Thymus (tissue), 11 donors: ENCODE results near the gene ADAMTS14. TPM values are rescaled to one million over a fixed set of nuclear protein-coding genes. Genes with fewer than 3 reads are reported as not detected.

Experiments used
- DNase-seq, 9 donors: peaks; one replicate each; pipeline ENCODE4 v3.0.0-alpha.2; 2013; ENCODE audit warnings: low spot score in 9 of 9, low read depth in 6 of 9, missing footprints in 1 of 9
- H3K27ac ChIP-seq, 2 donors: one replicate each; pipeline ENCODE4 v1.5.1; 2013; ENCODE audit warnings: control low read depth in 1 of 2, low read depth in 1 of 2, low read length in 1 of 2, mild to moderate bottlenecking in 1 of 2, moderate library complexity in 1 of 2
- H3K27me3 ChIP-seq, 2 donors: one replicate each; pipeline ENCODE4 v1.5.1; 2013; ENCODE audit warnings: low read length in 1 of 2; ENCODE audit not compliant: control insufficient read depth in 2 of 2, insufficient read depth in 1 of 2
- H3K36me3 ChIP-seq, 2 donors: one replicate each; pipeline ENCODE4 v1.5.1; 2013; ENCODE audit warnings: low read length in 1 of 2, mild to moderate bottlenecking in 1 of 2, moderate library complexity in 1 of 2; ENCODE audit not compliant: control insufficient read depth in 2 of 2, insufficient read depth in 2 of 2
- H3K4me1 ChIP-seq, 2 donors: one replicate each; pipeline ENCODE4 v1.5.1; 2013; ENCODE audit warnings: low read length in 2 of 2; ENCODE audit not compliant: control insufficient read depth in 2 of 2, insufficient read depth in 2 of 2
- H3K4me3 ChIP-seq, 2 donors: one replicate each; pipeline ENCODE4 v1.5.1; 2013; ENCODE audit warnings: low read length in 2 of 2, control low read depth in 1 of 2, mild to moderate bottlenecking in 1 of 2
- H3K9me3 ChIP-seq, 2 donors: one replicate each; pipeline ENCODE4 v1.5.1; 2013; ENCODE audit warnings: low read length in 1 of 2, mild to moderate bottlenecking in 1 of 2; ENCODE audit not compliant: control insufficient read depth in 2 of 2, insufficient read depth in 1 of 2
- WGBS: extraction: QIAGEN DNeasy Blood & Tissue Kit; methylation state at CpG from one replicate; pipeline ENCODE4 v1.1.7; 2013; 5-methylcytosine and 5-hydroxymethylcytosine counted together
- polyA plus RNA-seq: library from polyadenylated mRNA; stranded (reverse); fragments of 200-250 nt; gene quantifications from one replicate; pipeline ENCODE4 v1.2.3, GENCODE V29; 2013
- total RNA-seq: library from RNA; stranded (reverse); fragments of 120-200 nt; gene quantifications from one replicate; pipeline ENCODE4 v1.2.4, GENCODE V29; 2013
- donor health status: healthy.

ADAMTS14 gene
- total and polyA plus RNA-seq, 2 donors: 1.2 to 1.8 TPM

DNA sequence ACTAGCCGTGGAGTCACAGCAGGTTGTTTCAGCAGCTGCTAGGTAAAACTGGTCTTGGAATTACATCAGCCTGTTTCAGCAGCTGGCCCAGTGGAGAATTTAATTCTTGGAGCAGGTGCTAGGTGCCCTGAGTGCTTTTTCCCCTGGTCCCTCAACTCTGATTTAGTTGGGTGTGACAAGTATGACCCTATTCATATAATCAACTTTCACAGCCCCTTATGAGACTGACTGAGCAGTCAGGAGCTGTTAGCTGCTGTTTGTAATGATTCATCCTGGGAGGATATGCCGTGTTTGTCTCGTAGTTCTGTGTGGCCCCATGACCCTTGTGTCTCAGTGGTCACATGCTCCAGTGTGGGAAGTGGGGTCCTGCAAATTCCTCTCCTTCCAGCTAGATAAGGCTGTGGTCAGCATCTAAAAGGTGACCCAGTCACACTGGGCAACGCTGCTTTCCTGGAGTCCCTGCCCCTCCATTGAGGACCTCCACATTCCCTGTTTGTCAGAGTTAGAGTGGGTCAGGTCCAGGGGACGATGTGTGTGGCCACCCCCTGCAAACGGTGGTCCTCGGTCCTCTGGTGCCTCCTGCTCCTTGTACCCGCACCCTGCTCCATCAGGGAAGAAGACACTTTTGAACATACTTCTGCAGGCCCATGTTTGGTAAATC is 84.5 kb downstream of the ADAMTS14 start:
- H3K27ac ChIP-seq: no peak overlapping the region
- H3K27me3 ChIP-seq: no peaks in the 10 kb centered on the region
- no peak for DNase-seq
- no peaks in the 10 kb centered on the region for H3K9me3 ChIP-seq
- H3K4me3 ChIP-seq: no peak overlapping the region
- no peaks in the 10 kb centered on the region for H3K4me1 ChIP-seq
- no peaks in the 10 kb centered on the region for H3K36me3 ChIP-seq
- WGBS: 97% methylated on average over 8 of the region's 8 CpGs

DNA sequence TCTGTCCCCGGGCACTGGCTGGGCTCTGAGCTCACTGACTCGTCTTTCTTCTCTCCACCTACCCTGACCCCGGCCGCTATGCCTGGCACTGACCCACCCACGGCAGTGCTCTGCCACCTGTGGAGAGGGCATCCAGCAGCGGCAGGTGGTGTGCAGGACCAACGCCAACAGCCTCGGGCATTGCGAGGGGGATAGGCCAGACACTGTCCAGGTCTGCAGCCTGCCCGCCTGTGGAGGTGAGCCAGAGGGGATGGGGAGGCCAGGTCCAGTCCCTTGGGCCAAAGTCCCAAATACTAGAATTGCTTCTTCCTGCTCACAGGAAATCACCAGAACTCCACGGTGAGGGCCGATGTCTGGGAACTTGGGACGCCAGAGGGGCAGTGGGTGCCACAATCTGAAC is 85.5 kb downstream of the ADAMTS14 start:
- H3K27me3 ChIP-seq: no peaks in the 10 kb centered on the region
- DNase-seq: no peak
- no peaks in the 10 kb centered on the region for H3K36me3 ChIP-seq
- no peaks in the 10 kb centered on the region for H3K4me1 ChIP-seq
- no peak overlapping the region for H3K4me3 ChIP-seq
- H3K27ac ChIP-seq: no peak overlapping the region
- WGBS: 90% methylated on average over 13 of the region's 13 CpGs
- H3K9me3 ChIP-seq: no peaks in the 10 kb centered on the region

DNA sequence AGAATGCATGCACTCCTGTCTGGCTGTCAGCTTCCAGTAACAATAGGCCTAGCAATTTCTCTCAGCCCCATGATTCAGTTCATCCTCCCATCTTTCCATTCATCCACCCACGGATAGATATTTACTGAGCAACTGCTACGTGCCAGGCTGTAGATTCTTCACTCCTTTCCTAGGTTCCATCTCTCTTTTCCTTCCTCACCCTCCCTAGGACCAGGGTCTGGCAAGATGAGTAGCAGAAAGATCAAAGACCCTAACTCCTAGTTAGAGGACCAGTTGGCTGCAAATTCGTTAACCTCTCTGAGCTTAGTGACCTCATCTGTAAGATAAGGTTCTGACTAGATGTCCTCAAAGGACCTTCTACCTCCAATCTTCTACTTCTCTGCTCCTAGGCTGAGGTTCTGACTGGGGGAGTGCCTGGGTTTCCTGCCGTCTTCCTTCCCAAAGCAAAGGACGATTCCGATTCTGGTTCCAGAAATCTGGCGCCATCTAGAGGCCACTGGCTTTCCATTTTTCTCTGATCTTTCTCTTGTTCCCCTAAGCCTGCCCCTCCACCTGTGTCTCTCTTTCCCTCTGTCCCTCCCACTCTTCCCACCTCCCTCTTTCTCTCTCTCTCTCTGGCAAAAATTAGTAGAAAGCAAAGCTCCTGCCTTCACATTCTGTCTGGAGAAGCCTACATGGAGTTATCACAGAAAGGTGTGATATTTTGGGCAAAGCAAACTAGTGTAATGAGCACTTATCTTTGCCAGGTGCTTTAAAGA is 86.6 kb downstream of the ADAMTS14 start:
- WGBS: 30% methylated on average over 7 of the region's 7 CpGs
- Histone ChIP-seq H3K4me1 (no peaks in the 10 kb centered on the region), H3K27ac (no peak overlapping the region), H3K4me3 (no peak overlapping the region), H3K9me3 (no peaks in the 10 kb centered on the region), H3K36me3 (no peaks in the 10 kb centered on the region), H3K27me3 (no peaks in the 10 kb centered on the region)
- DNase-seq: peak; percentile 33 to 84 (median 62)

DNA sequence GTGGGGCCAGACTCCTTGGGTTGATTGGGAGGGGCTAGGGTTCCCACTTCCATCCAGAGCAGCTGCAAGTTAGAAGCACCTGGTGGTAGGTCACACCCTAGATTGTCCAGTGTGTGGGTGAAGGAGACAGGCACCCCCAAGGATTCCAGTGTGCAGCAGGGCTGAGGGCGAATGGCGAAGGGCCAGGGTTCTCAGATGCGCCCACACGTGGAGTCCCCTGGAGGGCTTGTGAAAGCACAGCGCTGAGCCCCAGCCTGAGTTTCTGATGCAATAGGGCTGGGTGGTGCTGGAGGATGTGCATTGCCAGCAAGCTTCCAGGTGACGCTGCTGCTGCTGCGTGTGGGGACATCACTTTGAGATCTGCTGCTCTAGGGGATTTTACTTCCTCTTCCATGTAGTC is 87.5 kb downstream of the ADAMTS14 start:
- Histone ChIP-seq H3K27ac (no peak overlapping the region), H3K4me3 (no peak overlapping the region), H3K4me1 (no peaks in the 10 kb centered on the region), H3K9me3 (no peaks in the 10 kb centered on the region), H3K27me3 (no peaks in the 10 kb centered on the region), H3K36me3 (no peaks in the 10 kb centered on the region)
- 61% methylated on average over 7 of the region's 7 CpGs for WGBS
- no peak for DNase-seq

DNA sequence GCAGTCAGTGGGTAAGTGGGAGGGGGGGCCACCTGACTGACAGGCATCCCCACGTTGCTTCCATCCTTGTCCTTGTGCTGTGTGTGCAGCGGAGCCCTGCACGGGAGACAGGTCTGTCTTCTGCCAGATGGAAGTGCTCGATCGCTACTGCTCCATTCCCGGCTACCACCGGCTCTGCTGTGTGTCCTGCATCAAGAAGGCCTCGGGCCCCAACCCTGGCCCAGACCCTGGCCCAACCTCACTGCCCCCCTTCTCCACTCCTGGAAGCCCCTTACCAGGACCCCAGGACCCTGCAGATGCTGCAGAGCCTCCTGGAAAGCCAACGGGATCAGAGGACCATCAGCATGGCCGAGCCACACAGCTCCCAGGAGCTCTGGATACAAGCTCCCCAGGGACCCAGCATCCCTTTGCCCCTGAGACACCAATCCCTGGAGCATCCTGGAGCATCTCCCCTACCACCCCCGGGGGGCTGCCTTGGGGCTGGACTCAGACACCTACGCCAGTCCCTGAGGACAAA is 88.0 kb downstream of the ADAMTS14 start:
- Histone ChIP-seq H3K4me1 (no peaks in the 10 kb centered on the region), H3K4me3 (no peak overlapping the region), H3K36me3 (no peaks in the 10 kb centered on the region), H3K27me3 (no peaks in the 10 kb centered on the region), H3K27ac (no peak overlapping the region), H3K9me3 (no peaks in the 10 kb centered on the region)
- 90% methylated on average over 12 of the region's 12 CpGs for WGBS
- no peak for DNase-seq

DNA sequence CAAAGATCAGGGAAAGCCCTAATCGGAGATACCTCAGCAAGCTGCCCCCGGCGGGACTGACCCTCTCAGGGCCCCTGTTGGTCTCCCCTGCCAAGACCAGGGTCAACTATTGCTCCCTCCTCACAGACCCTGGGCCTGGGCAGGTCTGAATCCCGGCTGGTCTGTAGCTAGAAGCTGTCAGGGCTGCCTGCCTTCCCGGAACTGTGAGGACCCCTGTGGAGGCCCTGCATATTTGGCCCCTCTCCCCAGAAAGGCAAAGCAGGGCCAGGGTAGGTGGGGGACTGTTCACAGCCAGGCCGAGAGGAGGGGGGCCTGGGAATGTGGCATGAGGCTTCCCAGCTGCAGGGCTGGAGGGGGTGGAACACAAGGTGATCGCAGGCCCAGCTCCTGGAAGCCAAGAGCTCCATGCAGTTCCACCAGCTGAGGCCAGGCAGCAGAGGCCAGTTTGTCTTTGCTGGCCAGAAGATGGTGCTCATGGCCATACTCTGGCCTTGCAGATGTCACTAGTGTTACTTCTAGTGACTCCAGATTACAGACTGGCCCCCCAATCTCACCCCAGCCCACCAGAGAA is 88.8 kb downstream of the ADAMTS14 start:
- Histone ChIP-seq H3K4me3 (no peak overlapping the region), H3K36me3 (no peaks in the 10 kb centered on the region), H3K9me3 (peaks cover 0 to 4% of the 10 kb centered on the region in 2 donors), H3K27ac (no peak overlapping the region), H3K4me1 (no peaks in the 10 kb centered on the region), H3K27me3 (no peaks in the 10 kb centered on the region)
- WGBS: 97% methylated on average over 7 of the region's 7 CpGs
- DNase-seq: no peak

DNA sequence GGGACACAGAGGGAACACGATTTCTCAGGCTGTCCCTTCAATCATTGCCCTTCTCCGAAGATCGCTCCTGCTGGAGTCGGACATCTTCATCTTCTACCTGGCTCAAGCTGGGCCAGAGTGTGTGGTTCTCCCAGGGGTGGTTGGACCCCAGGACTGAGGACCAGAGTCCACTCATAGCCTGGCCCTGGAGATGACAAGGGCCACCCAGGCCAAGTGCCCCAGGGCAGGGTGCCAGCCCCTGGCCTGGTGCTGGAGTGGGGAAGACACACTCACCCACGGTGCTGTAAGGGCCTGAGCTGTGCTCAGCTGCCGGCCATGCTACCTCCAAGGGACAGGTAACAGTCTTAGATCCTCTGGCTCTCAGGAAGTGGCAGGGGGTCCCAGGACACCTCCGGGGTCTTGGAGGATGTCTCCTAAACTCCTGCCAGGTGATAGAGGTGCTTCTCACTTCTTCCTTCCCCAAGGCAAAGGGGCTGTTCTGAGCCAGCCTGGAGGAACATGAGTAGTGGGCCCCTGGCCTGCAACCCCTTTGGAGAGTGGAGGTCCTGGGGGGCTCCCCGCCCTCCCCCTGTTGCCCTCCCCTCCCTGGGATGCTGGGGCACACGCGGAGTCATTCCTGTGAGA is 89.5 kb downstream of the ADAMTS14 start:
- WGBS: 97% methylated on average over 10 of the region's 10 CpGs
- Histone ChIP-seq H3K4me3 (no peak overlapping the region), H3K27me3 (no peaks in the 10 kb centered on the region), H3K4me1 (no peaks in the 10 kb centered on the region), H3K27ac (no peak overlapping the region), H3K9me3 (peaks cover 0 to 7% of the 10 kb centered on the region in 2 donors), H3K36me3 (no peaks in the 10 kb centered on the region)
- no peak for DNase-seq

DNA sequence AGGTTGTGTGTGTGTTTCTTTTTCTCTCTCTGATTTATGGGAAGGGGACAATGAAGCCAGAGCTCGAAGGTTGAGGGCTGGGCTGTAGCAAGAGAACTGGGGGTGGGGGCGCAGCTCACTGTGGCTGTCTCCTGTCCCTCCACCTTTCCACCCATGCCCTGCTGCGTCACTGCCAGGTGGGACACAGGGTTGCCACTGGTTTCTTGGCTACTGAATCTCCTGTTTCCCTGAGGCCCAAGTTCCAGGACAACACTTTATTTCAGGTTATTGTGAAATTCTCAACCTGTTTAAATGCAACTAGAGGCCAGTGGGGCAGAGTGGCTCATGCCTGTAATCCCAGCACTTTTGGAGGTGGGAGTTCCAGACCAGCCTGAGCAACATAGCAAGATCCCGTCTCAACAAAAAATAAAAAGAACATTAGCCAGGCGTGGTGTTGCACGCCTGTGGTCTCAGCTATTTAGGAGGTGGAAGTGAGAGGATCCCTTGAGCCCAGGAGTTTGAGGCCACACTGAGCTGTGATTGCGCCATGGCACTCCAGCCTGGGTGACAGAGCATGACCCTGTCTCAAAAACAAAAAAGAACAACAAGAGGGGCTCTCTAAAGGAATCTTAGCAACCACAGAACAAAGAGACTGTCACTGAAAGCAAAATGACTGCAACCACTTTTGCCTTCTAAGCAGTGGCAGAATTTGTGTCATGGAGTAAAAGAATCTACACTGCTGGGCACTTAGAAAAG is 90.3 kb downstream of the ADAMTS14 start:
- Histone ChIP-seq H3K27ac (no peak overlapping the region), H3K9me3 (peaks cover 0 to 7% of the 10 kb centered on the region in 2 donors), H3K36me3 (no peaks in the 10 kb centered on the region), H3K4me1 (no peaks in the 10 kb centered on the region), H3K27me3 (no peaks in the 10 kb centered on the region), H3K4me3 (no peak overlapping the region)
- WGBS: 96% methylated on average over 7 of the region's 7 CpGs
- no peak for DNase-seq
